Lower leg skin (tissue), 4 donors: Measurements from ENCODE around the gene DTX3. TPM values are rescaled to one million over a fixed set of nuclear protein-coding genes. Genes with fewer than 3 reads are reported as not detected.
"Not testable (repeated sequence)": the region's sequence is repeated elsewhere in the genome, so short reads cannot be mapped to it uniquely, and the experiment has no call there.

Experiments
- DNase-seq, 2 donors: peaks; one replicate each; pipeline ENCODE4 v3.0.0-alpha.2; 2019; ENCODE audit warnings: low spot score in 2 of 2
- H3K4me3 ChIP-seq: fragments of 200-600 bp; sonication (generic); 2 replicates; pipeline ENCODE4 v1.5.1; 2017; ENCODE audit warnings: mild to moderate bottlenecking, low read depth; ENCODE audit not compliant: poor library complexity, severe bottlenecking
- CTCF ChIP-seq, 3 donors: fragments of 450-650 bp; IDR thresholded peaks; one replicate each; pipeline ENCODE4 v1.5.1; 2016; ENCODE audit warnings: antibody characterized with exemption in 3 of 3, mild to moderate bottlenecking in 3 of 3, moderate library complexity in 2 of 3
- POLR2A ChIP-seq, 2 donors: fragments of 450-650 bp; IDR thresholded peaks; one replicate each; pipeline ENCODE4 v1.6.1; 2016 to 2017; ENCODE audit warnings: antibody characterized with exemption in 2 of 2, mild to moderate bottlenecking in 1 of 2, moderate library complexity in 1 of 2
- WGBS, 2 donors: methylation state at CpG; one replicate each; pipeline ENCODE4 v1.1.5; 2018; 5-methylcytosine and 5-hydroxymethylcytosine counted together
- intact Hi-C: fragments of 100-400 bp; cut with DNase I; formaldehyde crosslinking; loops from one replicate; pipeline ENCODE4 v1.15.0; 2023; ENCODE audit warnings: low total_unique reads
- total RNA-seq, 4 donors: library from RNA; depleted of rRNA; stranded (reverse); fragments of >200 nt; gene quantifications; one replicate each; pipeline ENCODE4 v1.1.0, GENCODE V29; 2016

Gene DTX3
- total RNA-seq, 4 donors from 2014 or later = 6.1 to 17.4 (median 11.4) TPM

GRCh38 chr12:57584690-57585089, 19.9 kb upstream of the DTX3 start:
- intact Hi-C loops = loop anchor here (5.0 to 10.0 kb wide), 2 partner anchors 38 to 320 kb away; no protein-coding TSS in a partner anchor
- no peak for DNase-seq
- no peak overlapping the region for H3K4me3 ChIP-seq
- TF ChIP-seq CTCF (IDR thresholded peaks at IDR 0.05) (no peak), POLR2A (IDR thresholded peaks at IDR 0.05) (no peak)

- intact Hi-C loops = loop anchor here (10.0 kb wide), 1 partner anchor 320 kb away; no protein-coding TSS in a partner anchor
- no peak overlapping the region for H3K4me3 ChIP-seq
Observed at GRCh38 chr12:57585156-57585555, 19.5 kb upstream of the DTX3 start.

GRCh38 chr12:57586128-57586527, 18.5 kb upstream of the DTX3 start:
- TF ChIP-seq POLR2A (IDR thresholded peaks at IDR 0.05) = no peak
- TF ChIP-seq CTCF (IDR thresholded peaks at IDR 0.05) = no peak
- no peak overlapping the region for H3K4me3 ChIP-seq
- 83 to 94% methylated on average over 3 of the region's 3 CpGs for WGBS, 2 donors
- DNase-seq = no peak
- intact Hi-C loops = loop anchor here (10.0 kb wide), 1 partner anchor 319 kb away; no protein-coding TSS in a partner anchor

More at GRCh38 chr12:57585156-57585555, 19.5 kb upstream of the DTX3 start:
- TF ChIP-seq CTCF (IDR thresholded peaks at IDR 0.05) (no peak), POLR2A (IDR thresholded peaks at IDR 0.05) (no peak)
- DNase-seq = no peak
- WGBS, 2 donors = 83 to 86% methylated on average over 2 of the region's 2 CpGs

- TF ChIP-seq POLR2A (IDR thresholded peaks at IDR 0.05) (no peak), CTCF (IDR thresholded peaks at IDR 0.05) (no peak)
- H3K4me3 ChIP-seq = no peak overlapping the region
- WGBS, 2 donors = 90 to 91% methylated on average over 3 of the region's 3 CpGs
- DNase-seq = no peak
- intact Hi-C loops = loop anchor here (10.0 kb wide), 1 partner anchor 318 kb away; no protein-coding TSS in a partner anchor
Observed at GRCh38 chr12:57586832-57587429, 17.7 kb upstream of the DTX3 start.

- intact Hi-C loops = loop anchor here (10.0 kb wide), 1 partner anchor 316 kb away; no protein-coding TSS in a partner anchor
- DNase-seq, H3K4me3 ChIP-seq: not testable (repeated sequence)
- 92% methylated on average over 15 of the region's 15 CpGs for WGBS, 2 donors
Observed at GRCh38 chr12:57588951-57589610, 15.5 kb upstream of the DTX3 start.

GRCh38 chr12:57590479-57590863, 14.2 kb upstream of the DTX3 start:
- no peak for TF ChIP-seq POLR2A (IDR thresholded peaks at IDR 0.05)
- TF ChIP-seq CTCF (IDR thresholded peaks at IDR 0.05) = no peak
- H3K4me3 ChIP-seq = peak overlapping the region; percentile 91
- 15 to 23% methylated on average over 2 of the region's 2 CpGs for WGBS, 2 donors
- intact Hi-C loops = no loop called here
- DNase-seq = no peak
